Adrenal gland (tissue), 12 donors: ENCODE results near the gene ZNF277. TPM values are rescaled to one million over a fixed set of nuclear protein-coding genes. Genes with fewer than 3 reads are reported as not detected.

Experiments
- DNase-seq, 7 donors: peaks; one replicate each; pipeline ENCODE4 v3.0.0-alpha.2; 2019 to 2020
- H3K27ac ChIP-seq, 5 donors: fragments of 200-600 bp; sonication (generic) in 4 of 5; 1 replicate in 3 of 5; 2 replicates in 2 of 5; pipeline versions ENCODE4 v1.5.1 to v1.8.0; 2016 to 2020; ENCODE audit warnings: mild to moderate bottlenecking in 1 of 5
- H3K27me3 ChIP-seq: fragments of 200-600 bp; 2 replicates; pipeline ENCODE4 v1.8.0; 2021
- H3K36me3 ChIP-seq, 2 donors: fragments of 200-600 bp; replicated peaks in 1 of 2; 1 replicate in 1 of 2; 2 replicates in 1 of 2; pipeline versions ENCODE4 v1.5.1 to v1.8.0; 2018 to 2022
- H3K4me1 ChIP-seq, 2 donors: fragments of 200-600 bp; replicated peaks in 1 of 2; 1 replicate in 1 of 2; 2 replicates in 1 of 2; pipeline versions ENCODE4 v1.5.1 to v1.8.0; 2018 to 2021
- H3K4me3 ChIP-seq, 4 donors: fragments of 200-600 bp; sonication (generic) in 3 of 4; one replicate each; pipeline ENCODE4 v1.5.1; 2016 to 2018
- H3K9me3 ChIP-seq, 3 donors: fragments of 200-600 bp; sonication (generic) in 1 of 3; replicated peaks in 1 of 3; 1 replicate in 2 of 3; 2 replicates in 1 of 3; pipeline versions ENCODE4 v1.5.1 to v1.8.0; 2016 to 2021
- CTCF ChIP-seq, 6 experiments: fragments of 450-650 bp in 4 of 6; fragments of 200-600 bp in 2 of 6; sonication (generic) in 1 of 6; IDR thresholded peaks; 1 replicate in 5 of 6; 2 replicates in 1 of 6; pipeline versions ENCODE4 v1.5.1 to v1.8.0; 2016 to 2021; ENCODE audit warnings: antibody characterized with exemption in 6 of 6, mild to moderate bottlenecking in 2 of 6, moderate library complexity in 1 of 6
- POLR2A ChIP-seq, 2 donors: fragments of 450-650 bp; IDR thresholded peaks; one replicate each; pipeline ENCODE4 v1.6.1; 2017; ENCODE audit warnings: antibody characterized with exemption in 2 of 2, mild to moderate bottlenecking in 2 of 2, moderate library complexity in 1 of 2
- WGBS, 4 donors: extraction: QIAGEN DNeasy Blood & Tissue Kit in 2 of 4; methylation state at CpG; one replicate each; pipeline versions ENCODE4 v1.1.5 to v1.1.7; 2013 to 2017; 5-methylcytosine and 5-hydroxymethylcytosine counted together
- intact Hi-C, 2 donors: fragments of 100-400 bp; cut with DNase I; formaldehyde crosslinking; loops; one replicate each; pipeline versions ENCODE4 v1.14.1 to v1.15.0; 2022 to 2023
- polyA plus RNA-seq, 3 donors: library from polyadenylated mRNA; stranded (reverse); fragments of 200-250 nt in 2 of 3; fragments of 350-450 nt in 1 of 3; fragmentation: Illumina TruSeq in 1 of 3; extraction: RNeasy Lipid Tissue Mini Kit (QIAGEN cat#74804) in 1 of 3; gene quantifications; one replicate each; pipeline ENCODE4 v1.2.3, GENCODE V29; 2013 to 2014
- total RNA-seq, 9 donors: library from RNA; depleted of rRNA in 4 of 9; stranded (reverse); fragments of >200 nt in 4 of 9; fragments of 120-200 nt in 1 of 9; fragmentation: NEBNext Ultra II Directional in 1 of 9; extraction: Animal tissue kit (Norgen Biotek cat#: 25700) in 1 of 9; gene quantifications; one replicate each; pipeline versions ENCODE4 v1.1.0 to v1.2.4, GENCODE V29; 2013 to 2023
- donor health status: healthy with polysubstance abuse.
- donor health status: Bipolar disorder and iron deficiency.
- donor health status: DM: yes; HTN: yes; CAD: no.
- donor health status: DM: no; HTN: no; CAD: no.
- donor health status: DM: no; HTN: no; CAD: no.
- donor health status: DM: yes; HTN: yes; CAD: no.

Gene ZNF277
- total and polyA plus RNA-seq, 12 donors, result 12.6 to 30.6 (median 19.7) TPM

GRCh38 chr7:112288301-112288700, 81.8 kb downstream of the ZNF277 start:
- intact Hi-C loops, result no loop called here
- H3K27ac ChIP-seq, result no peak overlapping the region
- no peaks in the 10 kb centered on the region for H3K9me3 ChIP-seq
- no peaks in the 10 kb centered on the region for H3K36me3 ChIP-seq
- H3K4me1 ChIP-seq, result no peaks in the 10 kb centered on the region
- DNase-seq, result no peak
- no peak overlapping the region for H3K4me3 ChIP-seq
- TF ChIP-seq POLR2A (IDR thresholded peaks at IDR 0.05) (no peak), CTCF (IDR thresholded peaks at IDR 0.05) (no peak)
- 95 to 99% (median 98%) methylated on average over 3 of the region's 3 CpGs for WGBS, 4 donors
- no peaks in the 10 kb centered on the region for H3K27me3 ChIP-seq

GRCh38 chr7:112290065-112290464, 83.6 kb downstream of the ZNF277 start:
- WGBS, 4 donors, result 89 to 94% (median 92%) methylated on average over 5 of the region's 5 CpGs
- no peak overlapping the region for H3K27ac ChIP-seq
- no peaks in the 10 kb centered on the region for H3K27me3 ChIP-seq
- no peak for DNase-seq
- intact Hi-C loops, result loop anchor here in 1 of 2 donors (10.0 kb wide), 1 partner anchor 65 kb away; no protein-coding TSS in a partner anchor
- TF ChIP-seq CTCF (IDR thresholded peaks at IDR 0.05) (no peak), POLR2A (IDR thresholded peaks at IDR 0.05) (no peak)
- no peaks in the 10 kb centered on the region for H3K4me1 ChIP-seq
- no peak overlapping the region for H3K4me3 ChIP-seq
- H3K36me3 ChIP-seq, result no peaks in the 10 kb centered on the region
- H3K9me3 ChIP-seq, result no peaks in the 10 kb centered on the region

GRCh38 chr7:112292162-112292561, 85.7 kb downstream of the ZNF277 start:
- WGBS, 4 donors, result 84 to 96% (median 90%) methylated on average over 1 of the region's 1 CpG
- no peak for DNase-seq
- Histone ChIP-seq H3K36me3 (no peaks in the 10 kb centered on the region), H3K9me3 (no peaks in the 10 kb centered on the region), H3K4me1 (no peaks in the 10 kb centered on the region), H3K27me3 (no peaks in the 10 kb centered on the region), H3K27ac (no peak overlapping the region), H3K4me3 (no peak overlapping the region)
- intact Hi-C loops, result loop anchor here in 1 of 2 donors (10.0 kb wide), 1 partner anchor 63 kb away; no protein-coding TSS in a partner anchor
- TF ChIP-seq POLR2A (IDR thresholded peaks at IDR 0.05) (no peak), CTCF (IDR thresholded peaks at IDR 0.05) (no peak)

- Histone ChIP-seq H3K4me1 (no peaks in the 10 kb centered on the region), H3K36me3 (no peaks in the 10 kb centered on the region), H3K27ac (no peak overlapping the region), H3K4me3 (no peak overlapping the region), H3K9me3 (no peaks in the 10 kb centered on the region), H3K27me3 (no peaks in the 10 kb centered on the region)
- no peak for TF ChIP-seq CTCF (IDR thresholded peaks at IDR 0.05)
- no peak for TF ChIP-seq POLR2A (IDR thresholded peaks at IDR 0.05)
- 77 to 85% (median 82%) methylated on average over 4 of the region's 4 CpGs for WGBS, 4 donors
- no peak for DNase-seq
- intact Hi-C loops, result loop anchor here in 1 of 2 donors (10.0 kb wide), 1 partner anchor 61 kb away; no protein-coding TSS in a partner anchor
Observed at GRCh38 chr7:112293416-112293815, 86.9 kb downstream of the ZNF277 start.
